Esophagus squamous epithelium (tissue), 5 donors: ENCODE results near the gene LIX1L. TPM values are rescaled to one million over a fixed set of nuclear protein-coding genes. Genes with fewer than 3 reads are reported as not detected.
A peak's percentile ranks its signal among the peaks of the same experiment; 100 is the strongest.

ENCODE experiments used
- DNase-seq: peaks from one replicate; lab custom pipeline; 2025; lab: John Stamatoyannopoulos, UW
- H3K27ac ChIP-seq, 4 donors: fragments of 200-600 bp; sonication (generic); one replicate each; pipeline ENCODE4 v1.5.1; 2016 to 2019; ENCODE audit warnings: mild to moderate bottlenecking in 1 of 4
- H3K27me3 ChIP-seq, 4 donors: fragments of 200-600 bp; sonication (generic); 1 replicate in 3 of 4; 2 replicates in 1 of 4; pipeline versions ENCODE4 v1.5.1 to v1.6.0; 2017 to 2021; ENCODE audit warnings: antibody characterized with exemption in 1 of 4
- H3K36me3 ChIP-seq, 3 donors: fragments of 200-600 bp; sonication (generic); one replicate each; pipeline ENCODE4 v1.5.1; 2016 to 2019
- H3K4me1 ChIP-seq, 3 donors: fragments of 200-600 bp; sonication (generic); one replicate each; pipeline ENCODE4 v1.5.1; 2017 to 2019
- H3K4me3 ChIP-seq, 4 donors: fragments of 200-600 bp; sonication (generic); 1 replicate in 3 of 4; 2 replicates in 1 of 4; pipeline ENCODE4 v1.5.1; 2016 to 2019; ENCODE audit warnings: mild to moderate bottlenecking in 2 of 4, moderate library complexity in 1 of 4
- H3K9me3 ChIP-seq, 3 donors: fragments of 200-600 bp; sonication (generic); one replicate each; pipeline ENCODE4 v1.5.1; 2016 to 2019
- CTCF ChIP-seq, 6 experiments: fragments of 450-650 bp in 4 of 6; fragments of 200-600 bp in 2 of 6; sonication (generic) in 2 of 6; IDR thresholded peaks; one replicate each; pipeline ENCODE4 v1.5.1; 2016 to 2019; ENCODE audit warnings: antibody characterized with exemption in 6 of 6, mild to moderate bottlenecking in 4 of 6, moderate library complexity in 4 of 6
- POLR2A ChIP-seq, 4 donors: fragments of 450-650 bp; IDR thresholded peaks; one replicate each; pipeline ENCODE4 v1.6.1; 2017; ENCODE audit warnings: antibody characterized with exemption in 4 of 4, mild to moderate bottlenecking in 4 of 4, moderate library complexity in 3 of 4
- WGBS, 2 donors: methylation state at CpG; one replicate each; pipeline ENCODE4 v1.1.5; 2018; 5-methylcytosine and 5-hydroxymethylcytosine counted together
- intact Hi-C: fragments of 100-400 bp; cut with DNase I; formaldehyde crosslinking; loops from one replicate; pipeline ENCODE4 v1.15.0; 2022
- total RNA-seq, 4 donors: library from RNA; depleted of rRNA; stranded (reverse); fragments of >200 nt; gene quantifications; one replicate each; pipeline ENCODE4 v1.1.0, GENCODE V29; 2016
- donor health status: DM: yes; HTN: yes; CAD: no.

The LIX1L gene
- total RNA-seq, 4 donors from 2014 or later = 1.9 to 12.2 (median 5.9) TPM

GRCh38 chr1:145886390-145886789 lies 71.4 kb downstream of the LIX1L start:
- Histone ChIP-seq H3K36me3 (no peaks in the 10 kb centered on the region), H3K4me1 (peaks cover 15 to 55% (median 17%) of the 10 kb centered on the region in 3 donors), H3K9me3 (no peaks in the 10 kb centered on the region), H3K27ac (peak overlapping the region; percentile 41 to 77 (median 57)), H3K27me3 (no peaks in the 10 kb centered on the region), H3K4me3 (peak overlapping the region; percentile 58 to 85 (median 68))
- intact Hi-C loops = no loop called here
- no peak for DNase-seq
- WGBS, 2 donors = 45 to 49% methylated on average over 10 to 11 of the region's 11 CpGs
- TF ChIP-seq CTCF (IDR thresholded peaks at IDR 0.05) (no peak), POLR2A (IDR thresholded peaks at IDR 0.05) (no peak)

DNA sequence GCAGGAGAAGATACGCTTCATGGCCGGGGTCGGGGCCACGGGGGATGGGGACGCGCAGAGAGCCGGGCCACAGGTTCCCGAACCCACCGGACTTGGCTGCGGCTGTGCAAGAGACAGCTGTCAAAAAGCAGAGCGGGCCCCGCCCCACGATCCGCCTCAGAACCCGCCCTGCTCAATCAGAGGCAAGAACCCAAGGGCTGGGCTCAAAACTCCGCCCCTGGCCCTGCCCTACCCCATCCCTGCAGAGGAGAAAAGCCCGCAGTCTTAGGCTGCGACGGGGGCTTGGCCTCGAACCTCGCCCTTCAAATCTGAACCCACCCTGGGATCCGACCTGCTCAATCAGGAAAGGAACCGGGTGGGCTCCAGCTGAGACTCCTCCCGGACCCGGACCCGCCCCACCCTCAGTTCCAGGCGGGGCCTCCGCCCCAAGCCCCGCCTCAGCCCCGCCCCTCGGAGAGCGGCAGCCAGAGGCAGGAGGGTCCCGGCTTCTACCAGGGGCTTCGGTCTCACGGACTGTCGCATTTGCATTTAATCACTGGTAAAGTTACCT lies 72.0 kb downstream of the LIX1L start, which contains the start of gene ANKRD35:
Gene ANKRD35, minus strand, starts transcription at position 129 of the 550 bp plus-strand sequence. Its CDS starts 108 bp downstream, at position 21.
- Histone ChIP-seq H3K27ac (peak within 1 kb of the TSS; percentile 41 to 77 (median 57)), H3K4me3 (peak within 1 kb of the TSS; percentile 58 to 85 (median 68)), H3K27me3 (no peaks in the 10 kb centered on the region), H3K36me3 (no peaks in the 10 kb centered on the region), H3K9me3 (no peaks in the 10 kb centered on the region), H3K4me1 (peaks cover 9 to 52% (median 11%) of the 10 kb centered on the region in 3 donors)
- TF ChIP-seq POLR2A (IDR thresholded peaks at IDR 0.05) (no peak), CTCF (IDR thresholded peaks at IDR 0.05) (no peak)
- DNase-seq = no peak
- WGBS, 2 donors = 0 to 1% methylated on average over 13 to 16 of the region's 36 CpGs
- intact Hi-C loops = no loop called here

DNA sequence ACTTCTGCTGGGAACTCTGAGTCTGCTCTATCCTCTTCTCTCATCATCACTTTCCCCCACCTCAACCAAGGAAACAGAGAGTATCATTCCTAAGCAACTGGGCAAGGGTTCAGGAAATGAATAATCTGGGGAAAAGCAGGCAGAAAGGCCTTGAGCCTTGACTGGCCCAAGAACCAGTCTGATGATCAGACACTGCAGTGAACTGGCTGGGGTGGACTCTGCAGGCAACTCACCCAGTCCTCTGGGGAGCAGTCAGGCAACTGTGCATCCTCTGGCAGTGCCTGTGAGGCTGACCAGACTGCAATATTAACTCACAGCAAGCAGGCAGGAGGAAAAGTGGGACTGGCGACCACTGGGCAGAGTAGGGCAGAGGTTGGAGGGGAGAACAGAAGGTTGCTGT lies 73.1 kb downstream of the LIX1L start:
- TF ChIP-seq CTCF (IDR thresholded peaks at IDR 0.05) (no peak), POLR2A (IDR thresholded peaks at IDR 0.05) (no peak)
- Histone ChIP-seq H3K36me3 (no peaks in the 10 kb centered on the region), H3K4me3 (peak overlapping the region in 3 of 4 donors; percentile 58 to 85 (median 72)), H3K27me3 (no peaks in the 10 kb centered on the region), H3K9me3 (no peaks in the 10 kb centered on the region), H3K27ac (no peak overlapping the region), H3K4me1 (peaks cover 6 to 52% (median 11%) of the 10 kb centered on the region in 3 donors)
- intact Hi-C loops = no loop called here
- no peak for DNase-seq
- WGBS, 2 donors = 67 to 83% methylated on average over 1 of the region's 1 CpG

Other genes with a start within 250 kb of the LIX1L start
- gene CD160, start 238.5 kb downstream of the LIX1L start, total RNA-seq = not detected
- 10 to 100 TPM in 1 of 4 donors, 1 to 10 TPM in 3; 4.3 to 17.5 (median 6.1) TPM for gene RNF115, start 133.9 kb downstream of the LIX1L start, total RNA-seq
- 10 to 100 TPM; 15.0 to 31.7 (median 21.0) TPM for gene POLR3C, start 133.8 kb downstream of the LIX1L start, total RNA-seq
- 1 to 10 TPM; 1.1 to 3.8 (median 1.8) TPM for gene NUDT17, start 112.4 kb downstream of the LIX1L start, total RNA-seq
- gene PIAS3, start 98.9 kb downstream of the LIX1L start, total RNA-seq = 10 to 100 TPM; 20.9 to 51.8 (median 38.2) TPM
- 10 to 100 TPM in 2 of 4 donors, 1 to 10 TPM in 2; 9.0 to 22.4 (median 10.9) TPM for gene ANKRD35, start 72.2 kb downstream of the LIX1L start, total RNA-seq
- gene ITGA10, start 48.0 kb downstream of the LIX1L start, total RNA-seq = 1 to 10 TPM in 3 of 4 donors, under 1 TPM in 1; 0.83 to 7.2 (median 1.5) TPM
- 10 to 100 TPM; 19.3 to 30.8 (median 25.1) TPM for gene PEX11B, start 39.3 kb downstream of the LIX1L start, total RNA-seq
- gene RBM8A, start 30.5 kb downstream of the LIX1L start, total RNA-seq = 100 to 1,000 TPM; 155 to 229 (median 200) TPM
- under 1 TPM; 0.04 to 0.67 (median 0.30) TPM for gene ANKRD34A, start 6.6 kb upstream of the LIX1L start, total RNA-seq
- gene POLR3GL, start 6.7 kb upstream of the LIX1L start, total RNA-seq = 10 to 100 TPM in 2 of 4 donors, 1 to 10 TPM in 2; 2.9 to 15.9 (median 9.8) TPM
- gene TXNIP, start 38.6 kb upstream of the LIX1L start, total RNA-seq = 100 to 1,000 TPM in 3 of 4 donors, 10 to 100 TPM in 1; 94.9 to 942 (median 328) TPM
- gene HJV, start 63.7 kb upstream of the LIX1L start, total RNA-seq = not detected
- gene NBPF10, start 186.8 kb upstream of the LIX1L start, total RNA-seq = 1 to 10 TPM in 3 of 4 donors, under 1 TPM in 1; 0.72 to 2.9 (median 1.1) TPM